ENCODE results near the gene SMIM44.

- TF ChIP-seq CTCF (IDR thresholded peaks at IDR 0.05) (no peak), EZH2 (IDR thresholded peaks at IDR 0.05; ENCODE audit: borderline replicate concordance, insufficient read depth, low read depth, low read length, poor library complexity, severe bottlenecking) (no peak)
Observed at GRCh38 chr19:3459089-3459881, 24.0 kb downstream of the SMIM44 start.

All from B cell (primary cell).